Measurements from ENCODE around the gene GMEB1. TPM values are rescaled to one million over a fixed set of nuclear protein-coding genes. Genes with fewer than 3 reads are reported as not detected.
"Not testable (repeated sequence)": the region's sequence is repeated elsewhere in the genome, so short reads cannot be mapped to it uniquely, and the experiment has no call there.

The GMEB1 gene
- total RNA-seq, 1 donor from 2014 or later, result 28.2 TPM

- intact Hi-C loops (cut with micrococcal nuclease), result no loop called here
Observed at GRCh38 chr1:28744184-28744583, 75.6 kb downstream of the GMEB1 start.

- intact Hi-C loops (cut with micrococcal nuclease), result no loop called here
Observed at GRCh38 chr1:28745653-28746173, 77.1 kb downstream of the GMEB1 start.

GRCh38 chr1:28750330-28750729 is 81.7 kb downstream of the GMEB1 start:
- intact Hi-C loops (cut with micrococcal nuclease), result no loop called here

GRCh38 chr1:28750771-28751294 is 82.2 kb downstream of the GMEB1 start:
- intact Hi-C loops (cut with micrococcal nuclease), result not testable (repeated sequence)

GRCh38 chr1:28751315-28752060 is 82.9 kb downstream of the GMEB1 start:
- intact Hi-C loops (cut with micrococcal nuclease), result no loop called here

- intact Hi-C loops (cut with micrococcal nuclease), result no loop called here
Observed at GRCh38 chr1:28755701-28756100, 87.1 kb downstream of the GMEB1 start.

GRCh38 chr1:28756846-28757245 is 88.3 kb downstream of the GMEB1 start:
- intact Hi-C loops (cut with micrococcal nuclease), result loop anchor here (1.0 kb wide), 1 partner anchor 116 kb away; no protein-coding TSS in a partner anchor

GRCh38 chr1:28758420-28758819 is 89.8 kb downstream of the GMEB1 start:
- intact Hi-C loops (cut with micrococcal nuclease), result no loop called here

GRCh38 chr1:28759257-28759656 is 90.7 kb downstream of the GMEB1 start:
- intact Hi-C loops (cut with micrococcal nuclease), result no loop called here

GRCh38 chr1:28761189-28761588 is 92.6 kb downstream of the GMEB1 start:
- intact Hi-C loops (cut with micrococcal nuclease), result no loop called here

- intact Hi-C loops (cut with micrococcal nuclease), result no loop called here
Observed at GRCh38 chr1:28766532-28767183, 98.1 kb downstream of the GMEB1 start.

Other genes starting within 250 kb of the GMEB1 start
- gene RCC1, start 162.7 kb upstream of the GMEB1 start, total RNA-seq, result 55.8 and 58.3 TPM in 2 replicates
- 46.1 and 54.3 TPM in 2 replicates for gene TRNAU1AP, start 115.7 kb upstream of the GMEB1 start, total RNA-seq
- not detected in 2 replicates for gene RAB42, start 76.5 kb upstream of the GMEB1 start, total RNA-seq
- 32.6 and 37.4 TPM in 2 replicates for gene TAF12, start 25.7 kb upstream of the GMEB1 start, total RNA-seq
- gene RNU11, start 20.2 kb upstream of the GMEB1 start, total RNA-seq, result not detected in 2 replicates
- gene YTHDF2, start 68.2 kb downstream of the GMEB1 start, total RNA-seq, result 76.4 and 86.2 TPM in 2 replicates
- not detected in 2 replicates for gene OPRD1, start 143.4 kb downstream of the GMEB1 start, total RNA-seq
- gene EPB41, start 245.8 kb downstream of the GMEB1 start, total RNA-seq, result 125 TPM in 2 replicates